C4-2B (cell line): ENCODE measurements around the gene ZNF286A.

Source experiments
- CTCF ChIP-seq: fragments of 450-650 bp; conservative IDR thresholded peaks from 2 replicates; pipeline ENCODE4 v1.5.1; 2017; ENCODE audit warnings: mild to moderate bottlenecking
- ZFX ChIP-seq: fragments of 450-650 bp; IDR thresholded peaks from 2 replicates; pipeline ENCODE4 v1.6.1; 2017

- TF ChIP-seq CTCF (no peak), ZFX (no peak)
Measured at GRCh38 chr17:15654886-15655561, 44.5 kb upstream of the ZNF286A start.
